ENCODE data around the gene NANOS1. TPM values are rescaled to one million over a fixed set of nuclear protein-coding genes. Genes with fewer than 3 reads are reported as not detected.

NANOS1 gene
- polyA plus RNA-seq, 2 of the 4 experiments (the other 2 are of a cell fraction), result 1.4 to 2.9 TPM

DNA sequence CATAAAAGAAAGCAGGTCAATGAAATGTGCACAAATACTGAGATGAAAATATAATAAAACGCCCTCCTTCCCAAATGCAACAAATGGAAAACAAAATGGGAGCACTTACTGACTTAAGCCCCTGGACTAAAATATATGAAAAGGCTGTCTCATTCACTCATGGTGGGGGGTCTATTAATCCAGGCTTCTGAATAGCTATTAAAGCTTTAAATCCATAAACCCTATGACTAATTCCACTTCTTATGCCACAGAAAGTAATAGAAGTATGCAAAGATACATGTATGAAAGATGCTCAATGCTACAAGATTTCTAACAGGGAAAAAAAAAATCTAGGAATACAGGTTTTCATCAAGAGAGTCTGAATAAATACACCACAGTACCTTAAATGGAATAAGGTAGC, 30.6 kb downstream of the NANOS1 start:
- H3K4me1 ChIP-seq, result no peaks in the 10 kb centered on the region
- DNase-seq (ENCODE audit: low read depth in 1 of 2, low spot score in 1 of 2), result no peak
- no peak for FAIRE-seq
- ChIA-PET CTCF (interaction anchor here (1.0 kb wide), 1 partner anchor 50 kb away, joined by 3 read pairs; no protein-coding TSS in a partner anchor), POLR2A (no interaction called here)
- H3K4me2 ChIP-seq, result no peak overlapping the region
- ATAC-seq, result no peak
- H3K27ac ChIP-seq, result no peak overlapping the region
- 89% methylated on average over 1 of the region's 1 CpG for WGBS (ENCODE audit: missing lambda C conversion rate)
- TF ChIP-seq ZSCAN20 (CRISPR knock-in tag; IDR thresholded peaks at IDR 0.05), result no peak
- no peak for TF ChIP-seq HDAC2 (IDR thresholded peaks at IDR 0.05)
- TF ChIP-seq SMC3 (IDR thresholded peaks at IDR 0.05), result no peak
- TF ChIP-seq MYC (IDR thresholded peaks at IDR 0.05; ENCODE audit: borderline replicate concordance, low read length), result no peak
- no peak for TF ChIP-seq HEYL (CRISPR knock-in tag; IDR thresholded peaks at IDR 0.05)
- no peak for TF ChIP-seq KDM1A (IDR thresholded peaks at IDR 0.05; ENCODE audit: low read depth)
- TF ChIP-seq RFX5 (IDR thresholded peaks at IDR 0.05), result no peak
- no peak for TF ChIP-seq POLR2A (IDR thresholded peaks at IDR 0.05; ENCODE audit: low read length)
- TF ChIP-seq NPAS2 (CRISPR knock-in tag; IDR thresholded peaks at IDR 0.05; ENCODE audit: borderline replicate concordance), result no peak
- TF ChIP-seq TFCP2L1 (CRISPR knock-in tag; IDR thresholded peaks at IDR 0.05), result no peak
- TF ChIP-seq FOSB (CRISPR knock-in tag; IDR thresholded peaks at IDR 0.05), result no peak
- TF ChIP-seq, protein P1, sequence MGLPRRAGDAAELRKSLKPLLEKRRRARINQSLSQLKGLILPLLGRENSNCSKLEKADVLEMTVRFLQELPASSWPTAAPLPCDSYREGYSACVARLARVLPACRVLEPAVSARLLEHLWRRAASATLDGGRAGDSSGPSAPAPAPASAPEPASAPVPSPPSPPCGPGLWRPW (IDR thresholded peaks at IDR 0.05), result no peak
- no peak for TF ChIP-seq CBX8 (IDR thresholded peaks at IDR 0.05)
- TF ChIP-seq, protein P2, sequence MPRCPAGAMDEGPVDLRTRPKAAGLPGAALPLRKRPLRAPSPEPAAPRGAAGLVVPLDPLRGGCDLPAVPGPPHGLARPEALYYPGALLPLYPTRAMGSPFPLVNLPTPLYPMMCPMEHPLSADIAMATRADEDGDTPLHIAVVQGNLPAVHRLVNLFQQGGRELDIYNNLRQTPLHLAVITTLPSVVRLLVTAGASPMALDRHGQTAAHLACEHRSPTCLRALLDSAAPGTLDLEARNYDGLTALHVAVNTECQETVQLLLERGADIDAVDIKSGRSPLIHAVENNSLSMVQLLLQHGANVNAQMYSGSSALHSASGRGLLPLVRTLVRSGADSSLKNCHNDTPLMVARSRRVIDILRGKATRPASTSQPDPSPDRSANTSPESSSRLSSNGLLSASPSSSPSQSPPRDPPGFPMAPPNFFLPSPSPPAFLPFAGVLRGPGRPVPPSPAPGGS (IDR thresholded peaks at IDR 0.05), result no peak
- H3K4me3 ChIP-seq, result no peak overlapping the region
- H3K9me3 ChIP-seq, result no peaks in the 10 kb centered on the region

DNA sequence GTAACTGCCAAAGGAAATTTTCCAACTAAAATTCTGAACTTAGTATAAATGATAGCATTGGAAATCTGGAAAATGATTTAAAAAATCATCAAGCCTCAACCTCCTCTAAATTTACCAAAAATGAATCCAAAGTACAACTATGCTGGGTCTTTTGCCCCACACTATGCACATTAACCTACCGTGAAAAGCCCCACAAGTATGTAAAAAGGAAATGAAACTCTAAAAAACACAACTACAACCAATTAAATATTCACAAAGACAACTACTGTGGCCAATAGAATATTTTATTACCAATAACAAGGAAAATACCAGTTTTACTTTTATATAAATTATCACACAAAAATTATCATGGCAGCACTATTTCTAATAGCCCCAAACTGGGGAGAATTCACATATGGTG, 31.8 kb downstream of the NANOS1 start:
- 86% methylated on average over 1 of the region's 1 CpG for WGBS (ENCODE audit: missing lambda C conversion rate)
- H3K27ac ChIP-seq, result no peak overlapping the region
- TF ChIP-seq RCOR1 (IDR thresholded peaks at IDR 0.05; ENCODE audit: low read depth, low read length), result no peak
- no peak for TF ChIP-seq MYC (IDR thresholded peaks at IDR 0.05; ENCODE audit: borderline replicate concordance, low read length)
- no peak for TF ChIP-seq PHF8 (IDR thresholded peaks at IDR 0.05; ENCODE audit: borderline replicate concordance, low read depth)
- TF ChIP-seq, protein P3, sequence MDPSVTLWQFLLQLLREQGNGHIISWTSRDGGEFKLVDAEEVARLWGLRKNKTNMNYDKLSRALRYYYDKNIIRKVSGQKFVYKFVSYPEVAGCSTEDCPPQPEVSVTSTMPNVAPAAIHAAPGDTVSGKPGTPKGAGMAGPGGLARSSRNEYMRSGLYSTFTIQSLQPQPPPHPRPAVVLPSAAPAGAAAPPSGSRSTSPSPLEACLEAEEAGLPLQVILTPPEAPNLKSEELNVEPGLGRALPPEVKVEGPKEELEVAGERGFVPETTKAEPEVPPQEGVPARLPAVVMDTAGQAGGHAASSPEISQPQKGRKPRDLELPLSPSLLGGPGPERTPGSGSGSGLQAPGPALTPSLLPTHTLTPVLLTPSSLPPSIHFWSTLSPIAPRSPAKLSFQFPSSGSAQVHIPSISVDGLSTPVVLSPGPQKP (IDR thresholded peaks at IDR 0.05; ENCODE audit: low read depth, low read length), result no peak
- TF ChIP-seq HOXA7 (CRISPR knock-in tag; IDR thresholded peaks at IDR 0.05), result no peak
- TF ChIP-seq, protein P4, sequence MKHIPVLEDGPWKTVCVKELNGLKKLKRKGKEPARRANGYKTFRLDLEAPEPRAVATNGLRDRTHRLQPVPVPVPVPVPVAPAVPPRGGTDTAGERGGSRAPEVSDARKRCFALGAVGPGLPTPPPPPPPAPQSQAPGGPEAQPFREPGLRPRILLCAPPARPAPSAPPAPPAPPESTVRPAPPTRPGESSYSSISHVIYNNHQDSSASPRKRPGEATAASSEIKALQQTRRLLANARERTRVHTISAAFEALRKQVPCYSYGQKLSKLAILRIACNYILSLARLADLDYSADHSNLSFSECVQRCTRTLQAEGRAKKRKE (CRISPR knock-in tag; IDR thresholded peaks at IDR 0.05; ENCODE audit: low read depth), result no peak
- TF ChIP-seq BHLHE40 (IDR thresholded peaks at IDR 0.05; ENCODE audit: low read depth, low read length), result no peak
- TF ChIP-seq ZFP36 (IDR thresholded peaks at IDR 0.05; ENCODE audit: borderline replicate concordance, partially characterized antibody), result no peak
- TF ChIP-seq, protein P5, sequence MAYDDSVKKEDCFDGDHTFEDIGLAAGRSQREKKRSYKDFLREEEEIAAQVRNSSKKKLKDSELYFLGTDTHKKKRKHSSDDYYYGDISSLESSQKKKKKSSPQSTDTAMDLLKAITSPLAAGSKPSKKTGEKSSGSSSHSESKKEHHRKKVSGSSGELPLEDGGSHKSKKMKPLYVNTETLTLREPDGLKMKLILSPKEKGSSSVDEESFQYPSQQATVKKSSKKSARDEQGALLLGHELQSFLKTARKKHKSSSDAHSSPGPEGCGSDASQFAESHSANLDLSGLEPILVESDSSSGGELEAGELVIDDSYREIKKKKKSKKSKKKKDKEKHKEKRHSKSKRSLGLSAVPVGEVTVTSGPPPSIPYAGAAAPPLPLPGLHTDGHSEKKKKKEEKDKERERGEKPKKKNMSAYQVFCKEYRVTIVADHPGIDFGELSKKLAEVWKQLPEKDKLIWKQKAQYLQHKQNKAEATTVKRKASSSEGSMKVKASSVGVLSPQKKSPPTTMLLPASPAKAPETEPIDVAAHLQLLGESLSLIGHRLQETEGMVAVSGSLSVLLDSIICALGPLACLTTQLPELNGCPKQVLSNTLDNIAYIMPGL (CRISPR knock-in tag; IDR thresholded peaks at IDR 0.05; ENCODE audit: borderline replicate concordance), result no peak
- no peak for TF ChIP-seq KDM1A (IDR thresholded peaks at IDR 0.05; ENCODE audit: low read depth)
- no peak for TF ChIP-seq HEYL (CRISPR knock-in tag; IDR thresholded peaks at IDR 0.05)
- H3K9me3 ChIP-seq, result no peaks in the 10 kb centered on the region
- ATAC-seq, result no peak
- no peak for DNase-seq (ENCODE audit: low read depth in 1 of 2, low spot score in 1 of 2)
- ChIA-PET POLR2A (no interaction called here), CTCF (no interaction called here)
- H3K4me2 ChIP-seq, result no peak overlapping the region
- FAIRE-seq, result no peak
- no peak overlapping the region for H3K4me3 ChIP-seq
- no peaks in the 10 kb centered on the region for H3K4me1 ChIP-seq

Measured in A549 (cell line).